Stimulated activated memory B cell treated with anti-CD40 and anti-IgM and Interleukin-4, amounts not matched to agents 10 μg/mL and 1 μg/mL and 100 μg/mL, for 72 hours (primary cell): Measurements from ENCODE around the gene FGF1.

Experiments used
- ATAC-seq: fragments of 150-1000 bp; cut with Tn5 transposase; 2 replicates; pipeline ENCODE4 v1.10.0; 2021
- H3K27ac Mint-ChIP-seq: one replicate; pipeline ENCODE4 v1.8.0; 2022; ENCODE audit warnings: mild to moderate bottlenecking, mixed read lengths
- H3K27me3 Mint-ChIP-seq: one replicate; pipeline ENCODE4 v1.8.0; 2022; ENCODE audit warnings: mixed read lengths
- H3K36me3 Mint-ChIP-seq: one replicate; pipeline ENCODE4 v1.8.0; 2022; ENCODE audit warnings: mixed read lengths
- H3K4me1 Mint-ChIP-seq: one replicate; pipeline ENCODE4 v1.8.0; 2022; ENCODE audit warnings: mixed read lengths
- H3K4me3 Mint-ChIP-seq: one replicate; pipeline ENCODE4 v1.8.0; 2022; ENCODE audit warnings: mild to moderate bottlenecking, moderate library complexity, mixed read lengths
- H3K9me3 Mint-ChIP-seq: one replicate; pipeline ENCODE4 v1.8.0; 2022; ENCODE audit warnings: mixed read lengths

FGF1 gene

GRCh38 chr5:142684508-142685041 is 1.3 kb downstream of the FGF1 start:
- Mint-ChIP-seq H3K4me3 (no peak overlapping the region), H3K4me1 (no peaks in the 10 kb centered on the region), H3K27ac (no peak overlapping the region), H3K9me3 (peaks cover 4% of the 10 kb centered on the region), H3K36me3 (no peaks in the 10 kb centered on the region), H3K27me3 (peaks cover 15% of the 10 kb centered on the region)
- ATAC-seq: no peak

GRCh38 chr5:142683881-142684505 is 1.9 kb downstream of the FGF1 start:
- no peak for ATAC-seq
- H3K36me3 Mint-ChIP-seq: no peaks in the 10 kb centered on the region
- H3K9me3 Mint-ChIP-seq: peaks cover 6% of the 10 kb centered on the region
- H3K27ac Mint-ChIP-seq: no peak overlapping the region
- H3K4me1 Mint-ChIP-seq: no peaks in the 10 kb centered on the region
- H3K27me3 Mint-ChIP-seq: peaks cover 21% of the 10 kb centered on the region
- no peak overlapping the region for H3K4me3 Mint-ChIP-seq

- H3K27me3 Mint-ChIP-seq: peaks cover 27% of the 10 kb centered on the region
- no peaks in the 10 kb centered on the region for H3K36me3 Mint-ChIP-seq
- H3K27ac Mint-ChIP-seq: no peak overlapping the region
- no peaks in the 10 kb centered on the region for H3K4me1 Mint-ChIP-seq
- peaks cover 6% of the 10 kb centered on the region for H3K9me3 Mint-ChIP-seq
- no peak for ATAC-seq
- H3K4me3 Mint-ChIP-seq: no peak overlapping the region
Measured at GRCh38 chr5:142683116-142683515, 2.8 kb downstream of the FGF1 start.

GRCh38 chr5:142680605-142681259 is 5.2 kb downstream of the FGF1 start:
- Mint-ChIP-seq H3K27ac (no peak overlapping the region), H3K36me3 (no peaks in the 10 kb centered on the region)

GRCh38 chr5:142679744-142680143 is 6.1 kb downstream of the FGF1 start:
- no peak overlapping the region for H3K4me3 Mint-ChIP-seq
- ATAC-seq: no peak
- no peak overlapping the region for H3K27ac Mint-ChIP-seq
- H3K4me1 Mint-ChIP-seq: no peaks in the 10 kb centered on the region
- peaks cover 6% of the 10 kb centered on the region for H3K9me3 Mint-ChIP-seq
- H3K36me3 Mint-ChIP-seq: no peaks in the 10 kb centered on the region
- peaks cover 28% of the 10 kb centered on the region for H3K27me3 Mint-ChIP-seq

More at GRCh38 chr5:142680605-142681259, 5.2 kb downstream of the FGF1 start:
- no peaks in the 10 kb centered on the region for H3K4me1 Mint-ChIP-seq
- H3K4me3 Mint-ChIP-seq: no peak overlapping the region
- H3K9me3 Mint-ChIP-seq: peaks cover 6% of the 10 kb centered on the region
- H3K27me3 Mint-ChIP-seq: peaks cover 28% of the 10 kb centered on the region
- ATAC-seq: no peak

GRCh38 chr5:142678529-142678928 is 7.4 kb downstream of the FGF1 start:
- Mint-ChIP-seq H3K36me3 (no peaks in the 10 kb centered on the region), H3K27me3 (peaks cover 28% of the 10 kb centered on the region), H3K9me3 (peaks cover 6% of the 10 kb centered on the region), H3K4me1 (no peaks in the 10 kb centered on the region), H3K4me3 (no peak overlapping the region), H3K27ac (no peak overlapping the region)
- no peak for ATAC-seq

- H3K4me3 Mint-ChIP-seq: no peak overlapping the region
- no peaks in the 10 kb centered on the region for H3K36me3 Mint-ChIP-seq
- peaks cover 6% of the 10 kb centered on the region for H3K9me3 Mint-ChIP-seq
- H3K4me1 Mint-ChIP-seq: no peaks in the 10 kb centered on the region
- ATAC-seq: no peak
- H3K27ac Mint-ChIP-seq: no peak overlapping the region
- peaks cover 28% of the 10 kb centered on the region for H3K27me3 Mint-ChIP-seq
Measured at GRCh38 chr5:142677198-142677597, 8.7 kb downstream of the FGF1 start.

GRCh38 chr5:142676318-142676717 is 9.6 kb downstream of the FGF1 start:
- Mint-ChIP-seq H3K27me3 (peaks cover 28% of the 10 kb centered on the region), H3K36me3 (no peaks in the 10 kb centered on the region), H3K9me3 (peaks cover 6% of the 10 kb centered on the region), H3K4me3 (no peak overlapping the region), H3K4me1 (no peaks in the 10 kb centered on the region), H3K27ac (no peak overlapping the region)
- ATAC-seq: no peak

- Mint-ChIP-seq H3K4me3 (no peak overlapping the region), H3K36me3 (no peaks in the 10 kb centered on the region), H3K27me3 (peaks cover 26% of the 10 kb centered on the region), H3K9me3 (peaks cover 3% of the 10 kb centered on the region), H3K27ac (no peak overlapping the region), H3K4me1 (no peaks in the 10 kb centered on the region)
- no peak for ATAC-seq
Measured at GRCh38 chr5:142674531-142675469, 11.1 kb downstream of the FGF1 start.

GRCh38 chr5:142671801-142672200 is 14.1 kb downstream of the FGF1 start:
- no peak overlapping the region for H3K27ac Mint-ChIP-seq
- no peaks in the 10 kb centered on the region for H3K9me3 Mint-ChIP-seq
- H3K36me3 Mint-ChIP-seq: no peaks in the 10 kb centered on the region
- H3K4me1 Mint-ChIP-seq: no peaks in the 10 kb centered on the region
- H3K27me3 Mint-ChIP-seq: peaks cover 6% of the 10 kb centered on the region
- ATAC-seq: no peak
- H3K4me3 Mint-ChIP-seq: no peak overlapping the region

GRCh38 chr5:142671266-142671665 is 14.6 kb downstream of the FGF1 start:
- Mint-ChIP-seq H3K9me3 (no peaks in the 10 kb centered on the region), H3K27ac (no peak overlapping the region), H3K27me3 (peaks cover 8% of the 10 kb centered on the region), H3K4me3 (no peak overlapping the region), H3K4me1 (no peaks in the 10 kb centered on the region), H3K36me3 (no peaks in the 10 kb centered on the region)
- no peak for ATAC-seq

GRCh38 chr5:142670804-142671203 is 15.1 kb downstream of the FGF1 start:
- no peak overlapping the region for H3K4me3 Mint-ChIP-seq
- no peak overlapping the region for H3K27ac Mint-ChIP-seq
- H3K27me3 Mint-ChIP-seq: peaks cover 8% of the 10 kb centered on the region
- H3K36me3 Mint-ChIP-seq: no peaks in the 10 kb centered on the region
- H3K9me3 Mint-ChIP-seq: no peaks in the 10 kb centered on the region
- H3K4me1 Mint-ChIP-seq: no peaks in the 10 kb centered on the region
- ATAC-seq: no peak

GRCh38 chr5:142669477-142669876 is 16.4 kb downstream of the FGF1 start:
- Mint-ChIP-seq H3K4me1 (no peaks in the 10 kb centered on the region), H3K9me3 (no peaks in the 10 kb centered on the region), H3K4me3 (no peak overlapping the region), H3K27ac (no peak overlapping the region), H3K36me3 (no peaks in the 10 kb centered on the region), H3K27me3 (peaks cover 8% of the 10 kb centered on the region)
- no peak for ATAC-seq

- H3K36me3 Mint-ChIP-seq: no peaks in the 10 kb centered on the region
- no peak for ATAC-seq
- H3K4me3 Mint-ChIP-seq: no peak overlapping the region
- no peak overlapping the region for H3K27ac Mint-ChIP-seq
- H3K9me3 Mint-ChIP-seq: no peaks in the 10 kb centered on the region
- H3K27me3 Mint-ChIP-seq: peaks cover 8% of the 10 kb centered on the region
- H3K4me1 Mint-ChIP-seq: no peaks in the 10 kb centered on the region
Measured at GRCh38 chr5:142668336-142668735, 17.6 kb downstream of the FGF1 start.

GRCh38 chr5:142667831-142668230 is 18.1 kb downstream of the FGF1 start:
- H3K36me3 Mint-ChIP-seq: no peaks in the 10 kb centered on the region
- H3K4me3 Mint-ChIP-seq: no peak overlapping the region
- H3K27ac Mint-ChIP-seq: no peak overlapping the region
- no peaks in the 10 kb centered on the region for H3K4me1 Mint-ChIP-seq
- no peak for ATAC-seq
- peaks cover 8% of the 10 kb centered on the region for H3K27me3 Mint-ChIP-seq
- H3K9me3 Mint-ChIP-seq: no peaks in the 10 kb centered on the region
